HG03064 (cell line): ENCODE results near the gene SMIM29.

Source experiments
- ATAC-seq: cut with Tn5 transposase; IDR thresholded peaks from one replicate; pipeline ENCODE4 v1.9.1; 2021; ENCODE audit warnings: low read depth; ENCODE audit not compliant: unreplicated experiment

The SMIM29 gene

GRCh38 chr6:34230653-34231371, 18.0 kb downstream of the SMIM29 start:
- ATAC-seq, result no peak

DNA sequence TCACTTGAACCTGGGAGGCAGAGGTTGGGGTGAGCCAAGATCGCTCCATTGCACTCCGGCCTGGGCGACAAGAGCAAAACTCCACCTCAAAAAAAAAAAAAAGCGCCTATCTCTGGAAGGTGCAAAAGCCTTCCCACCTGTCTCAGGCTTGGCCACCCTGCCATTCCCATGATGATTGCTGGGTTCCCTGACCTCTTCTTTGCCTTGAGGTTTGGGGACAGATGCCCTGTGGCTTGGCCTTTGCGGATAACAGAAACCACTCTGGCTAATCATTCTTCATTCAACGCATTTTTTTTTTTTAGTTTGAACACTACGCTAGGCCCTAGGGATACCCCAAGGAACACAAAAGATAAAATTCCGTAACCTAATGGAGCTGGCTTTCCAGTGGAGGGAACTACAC, 18.9 kb downstream of the SMIM29 start:
- no peak for ATAC-seq

GRCh38 chr6:34227761-34228421, 20.9 kb downstream of the SMIM29 start:
- ATAC-seq, result no peak

DNA sequence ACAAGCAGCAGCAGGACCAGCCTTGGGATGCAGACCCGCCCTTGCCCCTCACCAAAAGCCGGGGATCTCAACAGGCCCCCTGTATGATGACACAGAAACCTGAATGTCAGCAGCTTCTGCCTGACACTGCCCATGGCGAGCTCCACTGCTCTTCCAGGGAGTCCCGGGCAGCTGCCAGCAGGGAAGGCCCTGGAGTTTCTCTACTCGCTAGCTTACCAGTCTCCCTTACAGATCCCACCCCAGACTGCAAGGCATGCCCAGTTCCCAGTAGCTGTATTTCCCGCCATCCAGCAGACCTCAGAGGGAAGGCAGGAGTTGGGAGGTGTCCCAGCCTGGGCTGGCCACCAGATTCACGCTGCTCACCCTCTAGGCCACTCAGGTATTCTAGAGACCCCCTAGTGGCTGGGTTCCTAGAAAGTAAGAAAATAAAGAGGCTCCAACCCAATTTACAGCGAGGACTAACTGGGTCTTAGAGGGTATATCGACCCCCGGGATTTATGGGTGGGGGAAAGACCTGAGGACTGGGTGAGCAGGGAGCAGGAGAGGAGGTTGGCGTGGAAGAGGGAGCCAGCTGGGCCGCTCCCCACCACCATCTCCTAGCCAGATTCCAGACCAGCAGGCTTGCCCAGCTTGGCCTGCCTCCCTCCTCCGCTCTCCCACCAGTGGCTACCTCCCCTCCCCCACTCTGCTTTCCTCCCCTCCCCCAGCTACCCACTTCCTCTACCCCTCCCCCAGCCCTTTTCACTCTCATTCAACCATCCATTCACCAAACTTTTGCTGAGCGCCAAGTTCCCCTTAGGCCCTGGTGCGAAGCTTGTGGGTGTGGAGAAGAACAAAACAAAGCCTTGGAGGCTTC, 21.8 kb downstream of the SMIM29 start:
- no peak for ATAC-seq

DNA sequence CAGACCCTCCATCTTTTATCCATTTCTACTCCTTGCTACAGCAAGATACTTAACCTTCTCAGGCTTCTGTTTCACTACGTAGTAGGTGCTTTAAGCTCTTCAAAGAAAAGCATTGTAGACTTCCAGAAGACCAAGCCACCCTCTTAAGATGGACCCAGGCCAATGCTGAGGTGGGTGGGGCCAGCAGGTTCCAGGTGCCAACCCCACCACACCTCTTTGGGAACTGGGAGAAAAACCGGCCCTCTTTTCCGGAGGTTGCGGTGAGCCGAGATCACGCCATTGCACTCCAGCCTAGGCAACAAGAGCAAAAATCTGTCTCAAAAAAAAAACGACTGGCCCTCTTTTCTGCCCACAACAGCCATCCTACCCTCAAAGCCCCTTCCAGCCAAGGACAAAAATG, 22.7 kb downstream of the SMIM29 start:
- no peak for ATAC-seq

DNA sequence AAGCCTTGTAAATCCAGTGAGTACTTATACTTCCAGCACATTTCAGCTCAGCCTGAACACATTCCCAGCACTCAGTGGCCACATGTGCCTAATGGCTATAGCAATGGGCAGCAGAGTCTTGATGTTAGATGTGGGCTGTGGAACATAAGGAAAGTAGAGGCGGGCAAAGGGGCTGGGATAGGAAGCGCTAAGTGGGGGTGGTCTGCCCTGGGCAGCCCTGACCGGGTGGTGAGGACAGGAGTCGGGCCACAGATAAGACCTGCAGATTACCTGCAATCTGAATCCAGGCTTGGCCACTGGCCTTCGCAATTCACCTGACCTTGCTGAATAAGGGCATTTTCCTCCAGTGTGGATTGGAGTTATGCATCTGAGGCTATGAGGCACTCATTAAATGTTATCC, 23.3 kb downstream of the SMIM29 start:
- no peak for ATAC-seq

GRCh38 chr6:34223956-34224940, 24.6 kb downstream of the SMIM29 start:
- peak; percentile 71 for ATAC-seq

GRCh38 chr6:34223381-34223955, 25.3 kb downstream of the SMIM29 start:
- no peak for ATAC-seq

- ATAC-seq, result no peak
Measured at GRCh38 chr6:34218691-34219090, 30.1 kb downstream of the SMIM29 start.

DNA sequence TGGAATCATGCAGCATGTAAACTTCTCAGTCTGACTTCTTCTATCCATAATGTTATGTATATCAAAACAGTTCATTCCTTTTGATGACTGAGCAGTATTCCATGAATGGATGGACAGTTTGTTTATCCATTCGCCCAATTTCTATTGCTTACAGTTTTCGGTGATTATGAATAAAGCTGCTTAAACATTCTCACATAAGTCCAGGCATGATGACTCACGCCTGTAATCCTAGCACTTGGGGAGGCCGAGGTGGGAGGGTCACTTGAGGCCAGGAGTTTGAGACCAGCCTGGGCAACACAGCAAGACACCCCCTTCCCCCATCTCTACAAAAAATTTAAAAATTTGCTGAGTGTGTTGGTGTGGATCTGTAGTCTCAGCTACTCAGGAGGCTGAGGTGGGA, 35.0 kb downstream of the SMIM29 start:
- ATAC-seq, result no peak

GRCh38 chr6:34207695-34208443, 40.9 kb downstream of the SMIM29 start:
- ATAC-seq, result no peak

DNA sequence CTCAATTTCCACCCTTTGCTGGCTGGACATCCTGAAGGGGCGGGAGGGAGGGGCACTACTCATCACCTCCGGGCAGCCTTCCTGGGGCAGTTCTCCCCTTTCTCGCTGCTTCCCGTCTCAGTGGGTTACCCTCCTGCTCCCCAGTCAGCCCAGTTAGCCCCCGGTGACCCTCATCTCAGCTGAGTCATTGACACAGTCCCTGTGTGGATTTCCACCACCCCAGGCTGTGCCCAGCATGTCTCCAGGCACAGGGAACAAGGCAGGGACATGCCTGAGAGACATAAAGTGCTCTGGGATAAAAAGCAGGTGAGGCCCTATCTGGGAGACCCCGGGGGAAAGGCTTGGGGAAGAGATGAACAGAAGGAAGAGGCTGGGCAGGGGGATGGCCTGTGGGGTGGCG, 42.1 kb downstream of the SMIM29 start:
- no peak for ATAC-seq

DNA sequence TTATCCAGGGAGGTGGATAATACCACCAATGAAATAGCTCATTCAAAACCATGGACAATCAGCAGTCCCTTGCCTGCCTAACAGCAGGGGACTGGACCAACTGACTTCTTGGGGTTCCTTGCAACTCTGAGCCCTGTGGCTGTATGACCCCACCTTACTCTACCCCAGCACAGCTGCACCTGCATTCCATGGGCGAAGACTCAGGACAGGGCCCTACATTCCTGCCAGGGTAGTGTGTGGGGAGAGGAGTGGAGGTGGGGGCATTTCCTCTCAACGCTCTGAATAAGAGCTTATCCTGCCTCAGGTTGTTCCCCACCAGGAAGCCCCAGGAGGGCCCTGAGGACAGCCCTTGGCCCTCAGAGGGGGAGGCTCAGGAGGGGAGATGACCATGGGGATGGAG, 42.9 kb downstream of the SMIM29 start:
- no peak for ATAC-seq

- ATAC-seq, result no peak
Measured at GRCh38 chr6:34205466-34205865, 43.3 kb downstream of the SMIM29 start.

GRCh38 chr6:34204693-34205092, 44.1 kb downstream of the SMIM29 start:
- no peak for ATAC-seq

DNA sequence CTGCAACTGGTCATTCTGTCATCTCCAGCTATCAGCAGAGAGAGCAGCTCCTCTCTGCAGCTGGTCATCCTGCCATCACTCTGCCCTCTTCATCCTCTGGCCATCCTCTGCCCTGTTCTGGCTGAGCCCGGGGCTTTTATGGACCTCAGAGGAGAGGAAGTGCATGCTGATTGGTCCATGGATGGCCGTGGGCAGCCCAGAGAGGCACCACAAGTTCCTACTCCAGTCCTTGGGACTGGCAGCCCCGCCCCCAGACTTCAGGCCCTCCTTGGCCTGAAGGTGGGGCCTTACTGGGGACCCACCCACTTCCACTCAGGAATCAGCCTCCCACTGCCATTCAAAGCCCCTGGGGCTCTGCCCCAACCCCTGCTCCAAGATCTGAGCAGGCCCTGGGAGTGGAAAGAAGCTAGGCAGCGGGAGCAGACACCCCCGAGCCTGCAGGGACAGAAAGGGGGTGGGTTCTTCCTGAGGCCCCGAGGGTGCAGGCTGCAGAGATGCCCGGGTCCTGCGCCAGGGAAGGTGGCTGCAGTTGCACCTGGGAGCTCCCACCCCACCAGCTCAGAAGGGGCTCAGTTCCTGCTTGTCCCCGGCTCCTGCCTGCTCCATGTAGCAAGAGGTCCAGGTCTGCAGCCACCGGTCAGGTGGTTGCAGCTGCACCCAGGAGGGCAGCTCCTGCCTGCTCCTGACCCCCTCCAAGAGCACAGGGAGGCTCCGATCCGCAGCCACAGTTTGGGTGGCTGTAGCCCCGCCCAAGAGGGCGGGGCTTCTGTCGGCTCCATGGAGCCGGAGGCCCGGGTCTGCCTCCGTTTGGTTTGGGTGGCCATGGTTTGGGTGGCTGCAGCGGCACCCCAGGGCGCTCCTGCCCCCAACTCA, 46.2 kb downstream of the SMIM29 start:
- no peak for ATAC-seq

GRCh38 chr6:34201455-34202107, 47.2 kb downstream of the SMIM29 start:
- no peak for ATAC-seq
